GM19324 (cell line): ENCODE results near the gene AGBL4.

Source experiments
- ATAC-seq: cut with Tn5 transposase; IDR thresholded peaks from one replicate; pipeline ENCODE4 v1.9.1; 2021; ENCODE audit warnings: mild to moderate bottlenecking, moderate library complexity; ENCODE audit not compliant: unreplicated experiment, low FRiP score

Gene AGBL4

GRCh38 chr1:48710318-48710717 is 1313.4 kb downstream of the AGBL4 start:
- ATAC-seq = no peak

GRCh38 chr1:48704736-48705135 is 1319.0 kb downstream of the AGBL4 start:
- no peak for ATAC-seq

GRCh38 chr1:48701445-48701844 is 1322.3 kb downstream of the AGBL4 start:
- ATAC-seq = no peak

- ATAC-seq = no peak
These were observed 1326.6 kb downstream of the AGBL4 start for GRCh38 chr1:48697066-48697707.

GRCh38 chr1:48695161-48695560 is 1328.6 kb downstream of the AGBL4 start:
- ATAC-seq = no peak

GRCh38 chr1:48693674-48694320 is 1330.0 kb downstream of the AGBL4 start:
- no peak for ATAC-seq

- ATAC-seq = no peak
These were observed 1330.6 kb downstream of the AGBL4 start for GRCh38 chr1:48693180-48693579.

- ATAC-seq = no peak
These were observed 1331.5 kb downstream of the AGBL4 start for GRCh38 chr1:48692235-48692634.

GRCh38 chr1:48691429-48692001 is 1332.2 kb downstream of the AGBL4 start:
- peak; percentile 60 for ATAC-seq

GRCh38 chr1:48688102-48688760 is 1335.5 kb downstream of the AGBL4 start:
- ATAC-seq = no peak

- no peak for ATAC-seq
These were observed 1336.3 kb downstream of the AGBL4 start for GRCh38 chr1:48687282-48688045.

- ATAC-seq = no peak
These were observed 1337.6 kb downstream of the AGBL4 start for GRCh38 chr1:48686159-48686558.

- ATAC-seq = no peak
These were observed 1339.4 kb downstream of the AGBL4 start for GRCh38 chr1:48684381-48684780.

- ATAC-seq = no peak
These were observed 1339.9 kb downstream of the AGBL4 start for GRCh38 chr1:48683839-48684238.

GRCh38 chr1:48681476-48682305 is 1342.1 kb downstream of the AGBL4 start:
- ATAC-seq = no peak

- no peak for ATAC-seq
These were observed 1343.2 kb downstream of the AGBL4 start for GRCh38 chr1:48680411-48681035.

- no peak for ATAC-seq
These were observed 1343.9 kb downstream of the AGBL4 start for GRCh38 chr1:48679859-48680258.

- peak; percentile 29 for ATAC-seq
These were observed 1344.8 kb downstream of the AGBL4 start for GRCh38 chr1:48678710-48679505.
